ENCODE results near the gene PPP2R3A.
"Not testable (repeated sequence)": the region's sequence is repeated elsewhere in the genome, so short reads cannot be mapped to it uniquely, and the experiment has no call there.

The PPP2R3A gene, protein sequence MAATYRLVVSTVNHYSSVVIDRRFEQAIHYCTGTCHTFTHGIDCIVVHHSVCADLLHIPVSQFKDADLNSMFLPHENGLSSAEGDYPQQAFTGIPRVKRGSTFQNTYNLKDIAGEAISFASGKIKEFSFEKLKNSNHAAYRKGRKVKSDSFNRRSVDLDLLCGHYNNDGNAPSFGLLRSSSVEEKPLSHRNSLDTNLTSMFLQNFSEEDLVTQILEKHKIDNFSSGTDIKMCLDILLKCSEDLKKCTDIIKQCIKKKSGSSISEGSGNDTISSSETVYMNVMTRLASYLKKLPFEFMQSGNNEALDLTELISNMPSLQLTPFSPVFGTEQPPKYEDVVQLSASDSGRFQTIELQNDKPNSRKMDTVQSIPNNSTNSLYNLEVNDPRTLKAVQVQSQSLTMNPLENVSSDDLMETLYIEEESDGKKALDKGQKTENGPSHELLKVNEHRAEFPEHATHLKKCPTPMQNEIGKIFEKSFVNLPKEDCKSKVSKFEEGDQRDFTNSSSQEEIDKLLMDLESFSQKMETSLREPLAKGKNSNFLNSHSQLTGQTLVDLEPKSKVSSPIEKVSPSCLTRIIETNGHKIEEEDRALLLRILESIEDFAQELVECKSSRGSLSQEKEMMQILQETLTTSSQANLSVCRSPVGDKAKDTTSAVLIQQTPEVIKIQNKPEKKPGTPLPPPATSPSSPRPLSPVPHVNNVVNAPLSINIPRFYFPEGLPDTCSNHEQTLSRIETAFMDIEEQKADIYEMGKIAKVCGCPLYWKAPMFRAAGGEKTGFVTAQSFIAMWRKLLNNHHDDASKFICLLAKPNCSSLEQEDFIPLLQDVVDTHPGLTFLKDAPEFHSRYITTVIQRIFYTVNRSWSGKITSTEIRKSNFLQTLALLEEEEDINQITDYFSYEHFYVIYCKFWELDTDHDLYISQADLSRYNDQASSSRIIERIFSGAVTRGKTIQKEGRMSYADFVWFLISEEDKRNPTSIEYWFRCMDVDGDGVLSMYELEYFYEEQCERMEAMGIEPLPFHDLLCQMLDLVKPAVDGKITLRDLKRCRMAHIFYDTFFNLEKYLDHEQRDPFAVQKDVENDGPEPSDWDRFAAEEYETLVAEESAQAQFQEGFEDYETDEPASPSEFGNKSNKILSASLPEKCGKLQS (N-terminal part only)

DNA sequence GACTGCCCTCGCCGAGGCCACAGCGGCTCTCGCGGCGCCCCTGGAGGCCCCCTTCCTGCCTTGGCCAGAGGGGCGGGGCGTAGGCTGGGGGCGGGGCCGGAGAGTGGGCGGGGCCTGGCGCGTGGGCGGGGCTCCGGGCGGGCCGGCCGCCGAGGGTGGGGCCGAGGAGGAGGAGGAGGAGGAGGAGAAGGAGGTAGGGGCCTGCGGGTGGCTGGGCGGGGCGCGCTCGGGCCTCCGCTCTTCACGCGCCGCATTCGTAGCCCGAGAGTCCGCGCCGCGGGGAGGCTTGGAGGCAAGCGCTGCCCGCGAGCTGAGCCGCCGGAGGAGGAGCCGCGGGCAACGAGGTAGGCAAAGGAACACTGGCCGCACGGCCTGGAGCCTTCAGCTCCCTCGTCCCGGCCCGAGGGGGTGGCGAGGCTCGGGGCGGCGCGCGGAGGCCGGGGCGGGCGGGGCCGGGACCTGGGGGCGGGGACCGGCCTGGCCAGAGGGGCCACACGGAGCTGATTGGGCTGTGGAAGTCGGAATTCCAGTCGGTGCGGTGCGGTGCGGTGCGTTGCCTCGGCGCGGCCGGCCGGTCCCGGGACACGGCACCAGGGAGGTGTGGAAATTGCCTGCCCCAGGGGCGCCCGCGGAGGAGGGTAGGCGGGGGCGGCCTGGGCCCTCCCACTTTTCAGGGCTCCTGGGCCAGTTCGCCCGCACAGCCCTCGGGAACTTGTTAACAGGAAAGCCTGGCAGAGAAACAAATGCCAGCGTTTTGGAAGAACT lies at the start of gene PPP2R3A:
TSS of gene PPP2R3A (plus strand) at position 223 of the 765 bp plus-strand sequence. CDS start 35,771 bp downstream, outside the sequence.
- peak; percentile 74 for DNase-seq

DNA sequence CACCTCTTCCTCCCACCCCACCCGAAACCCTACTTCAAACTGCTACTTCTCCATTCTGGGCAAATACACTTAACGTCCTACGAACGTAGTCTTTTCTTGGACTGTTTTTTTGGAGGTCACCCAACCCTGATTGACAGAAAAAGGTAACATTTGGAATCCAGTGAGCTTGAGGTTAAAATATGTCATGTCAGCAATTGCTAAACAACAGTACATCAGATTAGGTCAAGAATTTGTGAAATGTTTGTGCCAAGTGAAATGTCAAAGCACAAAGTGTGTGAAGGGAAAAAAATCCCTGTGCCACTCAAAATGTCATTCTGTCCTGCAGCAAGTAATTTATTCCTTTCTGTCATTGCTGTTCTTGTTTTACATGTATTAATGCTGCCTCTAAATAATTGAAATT lies 49.2 kb upstream of the PPP2R3A start:
- DNase-seq = no peak

DNA sequence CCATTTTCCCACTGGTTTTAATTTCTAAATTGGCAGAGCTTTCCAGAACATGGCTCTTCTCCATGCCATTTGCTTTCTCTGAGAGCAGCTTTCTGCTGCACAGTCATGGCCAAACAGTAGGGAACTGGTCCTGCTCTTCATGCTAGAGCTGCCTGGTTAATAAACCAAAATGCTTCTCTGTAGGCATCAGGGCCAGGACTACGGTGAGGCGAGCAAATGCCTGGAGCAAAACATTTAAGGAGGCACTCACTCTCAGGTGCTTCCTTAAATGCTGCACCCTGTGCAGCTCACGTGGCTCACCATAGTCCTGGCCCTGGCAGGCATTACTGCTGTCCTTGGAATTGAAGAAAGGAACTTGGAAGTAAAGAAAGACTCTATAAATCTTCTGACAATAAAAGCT lies 48.5 kb upstream of the PPP2R3A start:
- DNase-seq = no peak

DNA sequence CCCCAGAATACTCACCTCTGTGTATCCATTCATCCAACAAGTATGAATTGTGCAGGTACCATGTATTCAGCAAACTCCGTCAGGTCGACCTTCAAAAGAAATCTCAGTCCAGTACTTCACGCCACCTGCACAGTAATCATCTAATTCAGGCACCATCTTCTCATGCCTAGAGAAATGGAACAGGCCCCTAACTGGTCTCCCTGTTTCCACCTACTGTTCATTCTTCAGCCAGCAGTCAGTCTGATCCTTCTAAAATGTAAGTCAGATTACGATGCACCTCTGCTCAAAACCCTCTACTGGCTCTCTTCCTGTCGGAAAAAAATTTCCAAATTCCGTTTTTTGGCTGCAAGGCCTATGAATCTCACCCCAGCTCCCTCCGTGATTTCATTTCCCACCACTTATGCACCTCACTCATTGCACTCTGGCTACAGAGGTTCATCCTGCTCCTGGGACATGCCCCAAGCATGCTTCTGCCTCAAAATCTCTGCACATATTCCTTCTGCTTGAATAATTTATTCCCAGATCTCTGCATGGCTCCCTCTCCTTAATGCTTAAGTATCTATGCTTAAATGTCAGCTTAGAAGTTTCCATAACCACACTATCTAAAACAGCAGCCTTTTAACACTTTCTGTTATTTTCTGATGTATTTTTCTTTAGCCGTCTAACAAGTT lies 47.5 kb upstream of the PPP2R3A start:
- no peak for DNase-seq

DNA sequence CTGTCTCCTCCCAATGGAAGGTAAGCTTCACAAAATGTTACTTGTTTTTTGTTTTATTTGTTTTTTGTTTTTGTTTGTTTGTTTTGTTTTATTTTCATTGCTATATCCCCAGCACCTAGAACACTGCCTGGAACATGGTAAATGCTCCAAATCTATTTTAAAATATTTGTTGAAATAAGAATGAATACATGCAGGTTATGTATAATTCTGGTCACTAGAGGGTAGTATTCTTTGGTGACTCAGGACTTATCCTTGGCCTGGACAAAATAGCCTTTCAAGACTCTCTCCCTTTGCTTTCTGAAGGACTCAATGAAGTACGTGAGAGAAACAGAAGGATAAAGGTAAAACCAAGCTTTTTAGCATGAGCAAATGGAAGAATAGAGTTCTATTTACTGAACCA lies 46.9 kb upstream of the PPP2R3A start:
- DNase-seq = no peak

DNA sequence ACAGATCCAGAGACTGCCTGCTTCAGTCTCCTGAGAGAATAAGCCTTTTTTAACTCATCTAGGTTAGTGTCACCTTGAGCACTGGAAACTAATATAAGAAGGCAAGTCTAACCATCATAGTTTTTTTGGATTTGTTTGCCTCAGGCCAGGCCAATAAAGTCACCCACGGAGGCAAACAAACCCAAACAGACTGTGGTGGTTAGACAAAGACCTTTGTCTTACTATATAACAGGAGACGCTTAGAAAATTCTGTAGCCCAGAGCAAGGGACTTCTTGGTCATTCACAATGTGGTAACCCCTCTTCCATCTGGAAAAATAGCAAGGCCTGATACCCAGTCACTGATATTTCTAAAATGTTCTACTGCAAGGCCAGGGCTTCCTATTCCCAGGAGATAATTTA lies 45.3 kb upstream of the PPP2R3A start:
- no peak for DNase-seq

DNA sequence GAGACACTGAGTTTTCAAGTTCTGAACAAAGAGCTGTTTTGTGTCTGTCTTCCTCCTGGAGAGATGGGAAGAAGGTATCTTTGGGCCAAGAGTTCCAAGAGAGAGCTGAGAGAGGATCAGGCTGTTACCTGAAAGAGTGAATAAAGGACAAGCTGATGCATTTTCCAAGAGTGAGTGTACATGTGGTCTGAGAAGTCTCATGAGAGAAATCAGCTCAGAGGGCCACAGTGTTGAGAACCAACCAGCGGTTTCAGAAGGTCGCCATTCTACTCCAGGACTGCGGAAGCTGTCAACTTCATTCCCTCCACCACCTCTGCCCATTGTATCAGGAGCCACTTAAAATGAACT lies 42.7 kb upstream of the PPP2R3A start:
- DNase-seq = no peak

DNA sequence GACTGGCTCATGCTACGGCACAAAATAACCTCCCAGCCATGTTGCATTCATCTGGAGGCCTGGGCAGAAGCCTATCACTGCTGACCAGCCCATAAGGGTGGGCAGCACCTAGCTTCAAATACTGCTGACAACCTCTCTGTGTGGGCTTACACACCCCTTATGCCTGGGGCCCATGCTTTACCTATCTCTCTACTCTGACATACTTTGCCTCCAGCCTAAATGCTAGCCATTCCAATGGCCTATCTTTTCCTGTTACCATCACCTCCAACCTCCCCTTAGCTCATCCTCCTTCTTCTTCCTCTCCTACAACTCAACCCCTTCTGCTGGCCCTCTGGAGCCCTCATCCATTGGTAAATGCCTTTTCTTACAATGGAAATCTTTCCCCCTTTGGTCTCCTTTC lies 41.0 kb upstream of the PPP2R3A start:
- no peak for DNase-seq

DNA sequence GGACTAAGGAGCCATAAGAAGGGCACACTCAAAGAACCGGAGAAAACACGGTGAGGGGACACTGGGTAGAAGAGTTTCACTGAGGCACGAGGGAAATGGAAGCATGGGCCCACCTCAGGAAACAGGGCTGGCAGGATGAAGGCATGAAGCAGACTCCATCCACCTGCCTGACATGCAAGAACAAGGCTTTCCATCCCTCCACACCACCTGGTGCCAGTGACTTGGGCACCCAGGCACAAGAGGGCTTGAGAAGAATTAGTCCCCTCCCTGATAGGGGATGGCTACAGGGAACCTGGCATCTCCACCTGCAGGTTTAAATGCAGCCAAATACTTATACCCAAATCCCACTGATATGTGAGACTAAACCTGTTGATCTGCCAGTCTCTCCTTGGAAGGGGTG lies 38.9 kb upstream of the PPP2R3A start:
- DNase-seq = no peak

DNA sequence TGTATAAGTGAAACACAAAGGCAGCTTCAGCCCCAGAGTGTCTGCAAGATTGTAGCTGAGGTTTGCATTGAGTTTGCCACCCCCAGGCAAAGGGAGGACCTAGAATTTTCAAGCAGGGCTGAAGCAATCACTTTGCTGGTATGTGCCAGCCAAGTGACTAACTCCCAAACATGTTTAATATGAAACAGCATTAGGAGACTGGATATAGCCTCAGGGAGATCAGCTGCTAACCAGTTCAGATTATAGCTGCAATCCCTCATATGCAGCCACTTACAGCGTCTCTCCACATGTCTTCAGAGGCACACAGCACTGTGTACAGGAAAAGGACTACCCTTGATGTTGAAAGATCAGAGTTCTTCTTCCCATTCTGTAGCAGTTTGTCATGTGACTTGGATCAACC lies 38.4 kb upstream of the PPP2R3A start:
- no peak for DNase-seq

DNA sequence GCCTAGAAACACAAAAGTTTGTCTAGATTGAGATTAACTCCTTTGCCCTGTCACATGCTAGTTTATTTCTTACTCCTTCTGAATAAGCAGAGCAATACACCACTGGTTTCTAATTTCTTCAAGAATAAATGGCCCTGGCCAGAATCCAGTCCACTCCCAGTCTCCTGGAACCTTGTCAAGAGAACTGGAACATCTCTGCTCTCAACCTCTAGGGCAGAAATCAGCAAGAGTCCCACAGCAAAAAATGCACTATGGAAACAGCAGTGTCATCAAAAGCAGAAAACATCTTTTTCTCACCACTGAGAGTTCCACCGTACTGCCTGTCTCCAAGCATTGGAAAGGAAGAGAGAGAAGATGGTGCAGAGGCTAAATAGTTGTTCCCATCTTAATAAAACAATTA lies 35.9 kb upstream of the PPP2R3A start:
- DNase-seq = no peak

DNA sequence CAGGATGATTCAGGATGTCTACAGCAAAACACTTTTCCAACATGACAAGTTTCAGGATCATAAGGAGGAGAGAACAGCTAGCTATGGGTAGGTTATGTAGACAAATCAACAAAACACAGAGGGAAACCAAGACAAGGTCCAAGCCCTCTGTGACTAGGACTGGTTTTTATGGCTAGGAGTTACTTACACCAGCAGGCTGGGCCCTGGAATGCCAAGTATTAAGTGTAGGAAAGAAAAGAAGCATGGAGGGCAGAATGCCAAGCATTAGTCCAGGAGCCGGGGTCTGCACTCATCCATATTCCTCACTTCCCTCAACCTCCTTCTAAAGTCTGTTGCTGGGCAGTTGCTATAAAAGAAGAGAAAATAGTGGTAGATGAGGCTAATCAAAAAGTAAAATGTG lies 35.3 kb upstream of the PPP2R3A start:
- DNase-seq = no peak

DNA sequence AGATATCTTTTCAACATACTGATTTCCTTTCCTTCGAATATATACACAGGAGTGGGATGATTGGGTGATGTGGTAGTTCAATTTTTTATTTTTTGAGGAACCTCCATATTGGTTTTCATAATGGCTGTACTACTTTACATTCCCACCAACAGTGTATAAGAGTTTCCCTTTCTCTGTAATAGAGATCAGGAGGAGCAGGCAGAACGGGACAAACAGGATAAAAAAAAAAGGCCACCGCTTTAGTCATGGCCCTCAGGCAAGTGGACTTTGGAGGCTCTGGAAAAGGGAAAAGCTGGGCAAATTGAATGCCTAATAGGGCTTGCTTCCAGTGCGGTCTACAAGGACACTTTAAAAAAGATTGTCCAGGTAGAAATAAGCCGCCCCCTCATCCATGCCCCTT lies 30.4 kb upstream of the PPP2R3A start:
- not testable (repeated sequence) for DNase-seq

DNA sequence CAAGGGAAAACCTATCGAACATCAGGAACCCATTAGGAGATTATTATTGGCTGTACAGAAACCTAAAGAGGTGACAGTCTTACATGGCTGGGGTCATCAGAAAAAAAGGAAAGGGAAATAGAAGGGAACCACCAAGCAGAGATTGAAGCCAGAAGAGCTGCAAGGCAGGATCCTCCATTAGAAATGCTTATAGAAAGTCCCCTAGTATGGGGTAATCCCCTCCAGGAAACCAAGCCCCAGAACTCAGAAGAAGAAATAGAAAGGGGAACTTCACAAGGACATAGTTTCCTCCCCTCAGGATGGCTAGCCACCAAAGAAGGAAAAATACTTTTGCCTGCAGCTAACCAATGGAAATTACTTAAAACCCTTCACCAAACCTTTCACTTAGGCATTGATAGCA lies 27.8 kb upstream of the PPP2R3A start:
- DNase-seq = not testable (repeated sequence)

DNA sequence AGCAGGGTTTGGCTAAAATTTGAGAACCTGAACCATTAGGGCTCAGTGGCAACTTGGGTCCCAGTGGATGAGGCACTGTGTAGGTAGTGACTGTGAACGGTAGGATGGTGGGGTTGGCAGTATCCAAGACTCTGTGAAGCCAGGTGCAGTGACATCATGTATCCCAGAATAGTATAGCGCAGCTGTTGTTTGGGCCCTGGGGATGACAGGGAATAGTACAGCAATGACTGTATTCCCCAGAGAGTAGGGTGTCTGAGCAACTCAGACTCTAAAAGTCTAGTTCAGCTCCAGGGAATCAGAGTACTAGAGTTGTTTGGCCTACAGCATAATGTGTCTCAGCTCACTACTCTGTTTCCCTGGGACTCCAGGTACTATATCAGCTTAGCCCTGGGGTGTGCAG lies 20.7 kb upstream of the PPP2R3A start:
- DNase-seq = no peak

DNA sequence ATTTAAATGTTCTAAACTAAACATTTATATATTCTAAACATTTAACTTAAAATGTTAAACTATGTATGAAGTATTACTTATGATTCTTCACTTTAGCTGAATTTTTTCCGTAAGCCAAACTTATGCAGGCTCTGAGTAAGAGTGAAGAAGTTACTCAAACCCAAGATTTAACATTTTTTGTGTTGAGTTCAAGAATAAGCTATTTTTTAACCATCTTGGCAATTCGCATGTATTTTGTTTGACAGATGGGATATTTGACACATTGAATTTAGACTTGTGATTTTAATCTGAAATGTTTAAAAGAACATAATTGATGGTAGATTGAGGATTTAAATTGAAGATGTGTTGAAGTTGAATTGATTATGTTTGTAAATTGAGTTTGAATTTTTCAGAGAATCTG lies 14.6 kb upstream of the PPP2R3A start:
- no peak for DNase-seq

DNA sequence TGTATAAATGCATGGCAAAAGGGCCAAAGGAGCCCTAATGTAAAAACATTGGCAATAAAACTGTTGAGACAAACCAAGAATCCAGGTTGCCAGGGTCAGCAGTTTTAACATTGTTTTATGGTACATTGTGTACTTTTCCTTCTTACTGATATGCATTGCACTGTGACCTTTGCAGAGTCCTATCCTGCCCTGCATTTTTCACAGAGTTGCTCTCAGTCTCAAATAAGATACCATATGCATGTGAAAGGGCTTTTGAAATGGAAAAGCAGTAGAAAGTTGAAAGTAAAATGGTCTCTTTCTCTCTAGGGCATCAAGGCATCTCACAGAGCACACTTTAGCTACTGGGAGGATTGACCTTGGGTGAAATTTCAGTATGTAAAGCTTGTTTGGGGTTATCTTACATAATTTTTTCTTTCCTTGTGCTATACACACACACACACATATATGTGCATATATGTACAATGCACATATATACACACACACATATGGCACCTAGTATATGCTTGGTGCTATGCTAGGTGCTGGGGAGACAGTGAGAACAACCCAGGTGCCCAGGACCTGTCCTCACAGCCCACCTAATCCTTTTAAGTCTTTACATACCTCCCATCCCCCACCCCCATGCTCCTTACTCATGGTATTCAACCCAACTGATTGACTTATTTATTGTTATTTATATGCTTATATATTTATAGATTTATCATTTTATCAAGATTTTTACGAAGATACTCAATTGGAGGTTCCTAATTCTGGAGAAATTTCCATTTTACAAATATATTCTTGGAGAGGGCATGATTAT lies 1.2 kb upstream of the PPP2R3A start:
- DNase-seq = no peak

DNA sequence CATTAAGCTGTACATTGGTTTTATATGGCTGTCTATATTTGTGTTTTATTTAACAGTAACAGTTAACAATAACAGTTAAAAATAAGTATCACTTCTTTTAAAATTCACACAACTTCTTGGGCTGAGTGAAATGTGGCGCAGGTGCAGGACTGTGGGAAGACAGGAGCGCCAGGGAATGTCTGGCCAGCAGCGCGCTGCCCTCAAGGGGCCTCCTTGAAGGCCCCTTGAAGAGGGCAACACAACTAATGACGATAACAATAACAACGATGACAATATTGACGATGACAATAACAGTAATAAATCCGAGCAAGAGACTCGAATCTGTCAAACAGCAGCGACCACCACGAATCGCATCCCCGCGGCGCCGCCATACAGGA lies 411 bp upstream of the PPP2R3A start:
- DNase-seq = no peak

DNA sequence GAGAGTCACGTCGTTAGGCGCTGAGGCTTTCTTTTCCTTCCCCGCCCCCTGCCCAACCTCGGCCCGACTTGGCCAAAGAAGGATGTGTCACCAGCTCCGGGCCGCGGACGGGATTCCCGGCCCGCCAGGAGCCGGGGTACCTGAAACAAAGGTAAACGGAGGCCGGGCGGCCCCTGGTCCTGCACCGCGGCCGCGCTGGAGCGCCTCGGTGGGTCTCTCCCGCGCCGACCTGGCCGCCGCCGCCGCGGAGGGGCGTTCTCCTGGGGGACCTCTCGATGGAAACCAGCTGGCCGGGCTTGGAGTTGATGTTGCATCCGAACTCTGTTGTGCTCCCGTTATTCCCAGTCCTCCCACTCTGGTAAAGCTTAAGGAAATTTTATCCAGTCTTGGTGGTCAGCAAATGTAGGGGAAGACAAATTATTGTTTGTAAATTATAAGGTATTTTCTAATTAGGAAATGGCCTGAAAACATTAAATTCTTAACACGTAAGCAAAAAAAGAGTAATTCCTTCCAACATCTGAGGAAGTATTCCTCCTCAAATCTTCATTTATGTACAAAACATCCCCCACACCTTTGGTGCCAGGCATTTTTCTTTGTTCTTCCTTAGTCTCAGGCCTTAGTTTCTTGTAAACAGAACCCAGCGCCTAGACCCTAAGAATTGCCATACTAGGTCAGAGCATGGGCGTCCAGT lies 888 bp downstream of the PPP2R3A start:
- no peak for DNase-seq

DNA sequence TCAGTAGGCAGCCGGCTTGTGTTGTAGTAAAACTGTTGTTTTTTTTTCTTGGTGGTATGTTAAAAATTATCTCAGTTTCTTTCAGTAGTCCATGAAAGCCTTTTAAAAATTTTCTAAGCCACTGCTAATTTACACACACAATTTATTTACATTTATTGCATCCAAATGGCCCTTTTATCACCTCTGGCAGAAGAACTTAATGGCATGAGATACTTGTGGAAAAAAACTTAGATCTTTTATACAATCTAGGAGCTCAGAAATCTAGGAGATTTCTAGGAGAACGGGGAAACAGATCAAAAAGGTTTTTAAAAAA lies 1.4 kb downstream of the PPP2R3A start:
- DNase-seq = no peak

DNA sequence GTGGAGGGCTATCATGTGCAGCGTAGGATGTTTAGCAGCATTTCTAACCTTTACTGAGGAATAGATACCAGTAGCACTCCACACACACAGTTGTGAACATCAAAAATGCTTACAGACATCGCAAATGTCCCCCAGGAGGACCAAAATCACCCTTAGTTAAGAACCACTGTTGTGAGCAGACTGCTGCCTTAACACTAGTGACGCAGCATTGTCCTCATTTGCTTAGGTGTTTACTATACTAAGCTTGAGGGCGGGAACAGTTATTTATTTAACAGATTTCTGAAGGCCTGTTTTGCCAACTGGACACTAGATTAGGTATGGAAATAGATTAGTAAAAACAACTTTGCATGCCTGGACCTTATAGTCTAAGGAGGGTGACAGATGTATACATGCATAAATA lies 2.3 kb downstream of the PPP2R3A start:
- no peak for DNase-seq
